Hepatocyte (in vitro differentiated cells): ENCODE data around the gene SLC5A3. TPM values are rescaled to one million over a fixed set of nuclear protein-coding genes. Genes with fewer than 3 reads are reported as not detected.

Experiments
- DNase-seq: peaks from one replicate; pipeline ENCODE4 v3.0.0-alpha.2; 2016; ENCODE audit warnings: low spot score
- H2AFZ ChIP-seq: fragments of 200-600 bp; sonication (generic); 2 replicates; pipeline ENCODE4 v1.6.0; 2016; ENCODE audit warnings: antibody characterized with exemption, mild to moderate bottlenecking
- H3K27ac ChIP-seq: fragments of 200-600 bp; sonication (generic); 2 replicates; pipeline ENCODE4 v1.5.1; 2016; ENCODE audit warnings: mild to moderate bottlenecking
- H3K27me3 ChIP-seq: fragments of 200-600 bp; sonication (generic); 2 replicates; pipeline ENCODE4 v1.6.1; 2016
- H3K36me3 ChIP-seq: fragments of 200-600 bp; sonication (generic); replicated peaks from 2 replicates; pipeline ENCODE4 v1.5.1; 2016; ENCODE audit warnings: low read depth; ENCODE audit not compliant: insufficient read depth
- H3K4me1 ChIP-seq: fragments of 200-600 bp; sonication (generic); 2 replicates; pipeline ENCODE4 v1.5.1; 2016; ENCODE audit warnings: mild to moderate bottlenecking, moderate library complexity; ENCODE audit not compliant: insufficient read depth
- H3K4me2 ChIP-seq: fragments of 200-600 bp; sonication (generic); 2 replicates; pipeline ENCODE4 v1.6.0; 2016
- H3K4me3 ChIP-seq: fragments of 200-600 bp; sonication (generic); 2 replicates; pipeline ENCODE4 v1.5.1; 2016; ENCODE audit warnings: mild to moderate bottlenecking
- H3K79me2 ChIP-seq: fragments of 200-600 bp; sonication (generic); 2 replicates; pipeline ENCODE4 v1.6.0; 2017; ENCODE audit warnings: mild to moderate bottlenecking
- H3K9me2 ChIP-seq: fragments of 200-600 bp; sonication (generic); replicated peaks from 2 replicates; pipeline ENCODE4 v1.6.0; 2017; ENCODE audit warnings: mild to moderate bottlenecking; ENCODE audit not compliant: insufficient read depth
- H3K9me3 ChIP-seq: fragments of 200-600 bp; sonication (generic); 2 replicates; pipeline ENCODE4 v1.5.1; 2016; ENCODE audit warnings: low read depth, mild to moderate bottlenecking
- H4K20me1 ChIP-seq: fragments of 200-600 bp; sonication (generic); 2 replicates; pipeline ENCODE4 v1.6.0; 2016; ENCODE audit warnings: mild to moderate bottlenecking; ENCODE audit not compliant: insufficient read depth, poor library complexity, severe bottlenecking
- CTCF ChIP-seq: fragments of 200-600 bp; sonication (generic); IDR thresholded peaks from 2 replicates; pipeline ENCODE4 v1.5.1; 2016; ENCODE audit warnings: antibody characterized with exemption, mild to moderate bottlenecking; ENCODE audit not compliant: poor library complexity
- EZH2 ChIP-seq: fragments of 200-600 bp; sonication (generic); IDR thresholded peaks from 2 replicates; pipeline ENCODE4 v1.6.1; 2016; ENCODE audit warnings: antibody characterized with exemption, mild to moderate bottlenecking, borderline replicate concordance
- EZH2phosphoT487 ChIP-seq: fragments of 200-600 bp; sonication (generic); IDR thresholded peaks from one replicate; pipeline ENCODE4 v1.6.1; 2018; ENCODE audit warnings: antibody characterized with exemption, mild to moderate bottlenecking, low read depth, moderate library complexity; ENCODE audit not compliant: unreplicated experiment, severe bottlenecking
- WGBS: methylation state at CpG from one replicate; pipeline ENCODE4 v1.1.6; 2016; ENCODE audit warnings: low lambda C conversion rate; ENCODE audit errors: missing lambda C conversion rate; 5-methylcytosine and 5-hydroxymethylcytosine counted together
- polyA plus RNA-seq: library from polyadenylated mRNA; unstranded; fragments of >200 nt; fragmentation: Nextera tagmentation; extraction: Ambion mirVana; gene quantifications from 2 replicates; pipeline ENCODE4 v1.2.1, GENCODE V29; 2016
- total RNA-seq: library from RNA; depleted of rRNA; stranded (reverse); fragments of >200 nt; gene quantifications from 2 replicates; pipeline ENCODE4 v1.2.3, GENCODE V29; 2014

SLC5A3 gene
- total and polyA plus RNA-seq, 2 experiments from 2014 or later = 8.1 to 64.0 TPM

DNA sequence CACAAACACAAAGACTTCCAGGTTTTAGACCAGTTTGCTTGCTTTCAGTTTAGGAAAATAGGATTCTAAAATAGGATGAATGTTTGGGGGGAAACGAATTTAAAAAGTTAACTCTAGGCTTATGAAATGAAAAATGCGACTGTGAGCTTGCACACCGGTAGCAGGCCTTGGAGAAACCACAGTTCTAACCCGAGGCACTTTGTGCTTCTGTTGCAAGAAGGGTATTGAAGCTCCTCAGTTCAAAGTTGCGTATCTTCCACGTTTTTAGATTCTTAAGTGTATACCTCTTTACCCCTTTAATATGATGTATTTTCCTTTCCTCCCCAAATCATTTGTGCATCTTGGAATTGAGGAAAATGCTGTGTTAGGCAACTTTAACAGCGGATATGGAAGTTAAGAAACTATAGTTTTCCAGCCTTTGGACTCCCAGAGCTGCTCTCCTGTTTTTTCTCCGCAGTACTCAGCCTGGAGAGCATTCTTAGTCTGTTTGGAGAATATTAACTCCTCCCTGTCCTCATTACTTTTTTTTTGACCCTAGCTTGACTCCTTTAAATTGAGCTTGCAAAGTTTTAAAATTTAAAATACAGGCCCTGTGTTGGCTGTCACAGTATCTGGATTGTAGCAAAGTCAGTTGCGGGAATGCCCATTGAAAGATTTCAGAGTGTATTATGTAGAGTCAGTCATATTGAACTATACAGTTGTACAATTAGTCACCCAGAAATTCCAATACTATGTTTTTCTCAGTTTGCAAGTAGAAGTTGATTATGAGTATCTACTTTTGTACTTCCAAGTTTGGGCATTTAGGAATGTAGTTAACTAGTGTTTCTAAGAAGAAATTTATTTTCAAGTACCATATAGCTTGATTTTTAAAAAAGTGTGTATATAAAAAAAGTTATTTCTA is 2.6 kb downstream of the SLC5A3 start:
- peak overlapping the region; percentile 69 for H3K4me3 ChIP-seq
- no peaks in the 10 kb centered on the region for H3K27me3 ChIP-seq
- H4K20me1 ChIP-seq = peaks cover 44% of the 10 kb centered on the region
- no peaks in the 10 kb centered on the region for H3K36me3 ChIP-seq
- H3K4me1 ChIP-seq = peaks cover 27% of the 10 kb centered on the region
- H3K9me3 ChIP-seq = no peaks in the 10 kb centered on the region
- DNase-seq = no peak
- H3K27ac ChIP-seq = peak overlapping the region; percentile 92
- no peak for TF ChIP-seq EZH2
- TF ChIP-seq CTCF = no peak
- no peak for TF ChIP-seq EZH2phosphoT487
- peaks cover 70% of the 10 kb centered on the region for H3K79me2 ChIP-seq
- WGBS = 52% methylated on average over 9 of the region's 9 CpGs
- peak overlapping the region; percentile 88 for H3K4me2 ChIP-seq
- no peak overlapping the region for H2AFZ ChIP-seq
- no peaks in the 10 kb centered on the region for H3K9me2 ChIP-seq

DNA sequence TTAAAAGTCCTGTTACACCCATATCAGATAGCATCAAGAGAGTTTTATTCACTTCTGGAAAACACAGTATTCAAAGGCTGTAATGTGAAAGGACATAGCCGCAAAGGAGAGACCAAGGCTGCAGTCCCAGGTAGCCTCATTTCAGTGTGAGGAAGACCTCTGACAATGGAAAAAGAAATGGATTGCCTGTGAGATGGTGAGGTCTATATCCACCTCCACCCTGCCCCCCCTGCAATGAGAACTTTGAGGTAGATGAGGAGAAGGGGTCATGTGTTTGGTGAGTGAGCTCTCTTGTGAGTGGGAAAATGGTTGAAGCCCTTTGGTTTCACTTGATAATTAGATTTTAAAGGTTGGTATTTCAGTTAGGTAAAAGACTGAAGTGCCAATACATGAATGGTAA is 3.5 kb downstream of the SLC5A3 start:
- Histone ChIP-seq H3K27me3 (no peaks in the 10 kb centered on the region), H3K27ac (peak overlapping the region; percentile 92), H3K9me3 (no peaks in the 10 kb centered on the region), H3K36me3 (no peaks in the 10 kb centered on the region), H3K9me2 (no peaks in the 10 kb centered on the region), H2AFZ (no peak overlapping the region), H3K4me1 (peaks cover 32% of the 10 kb centered on the region), H3K4me3 (no peak overlapping the region), H3K79me2 (peaks cover 78% of the 10 kb centered on the region), H4K20me1 (peaks cover 49% of the 10 kb centered on the region), H3K4me2 (peak overlapping the region; percentile 88)
- no peak for DNase-seq
- TF ChIP-seq EZH2phosphoT487 (no peak), CTCF (no peak), EZH2 (no peak)
- 93% methylated on average over 1 of the region's 1 CpG for WGBS

GRCh38 chr21:34077888-34078287 is 4.5 kb downstream of the SLC5A3 start:
- peaks cover 41% of the 10 kb centered on the region for H3K4me1 ChIP-seq
- no peaks in the 10 kb centered on the region for H3K27me3 ChIP-seq
- no peaks in the 10 kb centered on the region for H3K36me3 ChIP-seq
- no peak for DNase-seq
- H2AFZ ChIP-seq = no peak overlapping the region
- no peak overlapping the region for H3K4me3 ChIP-seq
- no peaks in the 10 kb centered on the region for H3K9me3 ChIP-seq
- H3K4me2 ChIP-seq = peak overlapping the region; percentile 88
- TF ChIP-seq EZH2phosphoT487 (no peak), CTCF (no peak), EZH2 (no peak)
- 47% methylated on average over 1 of the region's 1 CpG for WGBS
- no peaks in the 10 kb centered on the region for H3K9me2 ChIP-seq
- no peak overlapping the region for H3K27ac ChIP-seq
- peaks cover 89% of the 10 kb centered on the region for H3K79me2 ChIP-seq
- H4K20me1 ChIP-seq = peaks cover 53% of the 10 kb centered on the region
